BLaER1 treated with 17β-estradiol and CSF1 and Interleukin-3, amounts not matched to agents 10 nM and 100 nM (cell line): ENCODE data around the gene NKD2.

Source experiments
- H3K27ac ChIP-seq, 11 experiments: shearing (Covaris generic); formaldehyde crosslinking; 2 replicates each; pipeline ENCODE4 v1.8.1; 2022
- H3K27me3 ChIP-seq, 11 experiments: shearing (Covaris generic); formaldehyde crosslinking; 2 replicates each; pipeline ENCODE4 v1.8.1; 2022
- H3K36me3 ChIP-seq, 11 experiments: shearing (Covaris generic); formaldehyde crosslinking; 2 replicates each; pipeline ENCODE4 v1.8.1; 2022
- H3K4me1 ChIP-seq, 10 experiments: shearing (Covaris generic); formaldehyde crosslinking; 2 replicates each; pipeline ENCODE4 v1.8.1; 2022
- H3K4me2 ChIP-seq, 11 experiments: shearing (Covaris generic); formaldehyde crosslinking; 2 replicates each; pipeline ENCODE4 v1.8.1; 2022
- H3K4me3 ChIP-seq, 10 experiments: shearing (Covaris generic); formaldehyde crosslinking; 2 replicates each; pipeline ENCODE4 v1.8.1; 2022
- H3K9ac ChIP-seq, 11 experiments: shearing (Covaris generic); formaldehyde crosslinking; 2 replicates each; pipeline ENCODE4 v1.8.1; 2022
- H3K9me3 ChIP-seq, 11 experiments: shearing (Covaris generic); formaldehyde crosslinking; replicated peaks in 1 of 11; 2 replicates each; pipeline ENCODE4 v1.8.1; 2022
- H4K20me1 ChIP-seq, 11 experiments: shearing (Covaris generic); formaldehyde crosslinking; 2 replicates each; pipeline ENCODE4 v1.8.1; 2022
- Cebpa-rat ChIP-seq, 11 experiments: shearing (Covaris generic); IDR thresholded peaks; 2 replicates each; pipeline ENCODE4 v1.8.1; 2022

NKD2 gene

GRCh38 chr5:1035421-1036405 lies 27.1 kb downstream of the NKD2 start:
- no peak for TF ChIP-seq Cebpa-rat (IDR thresholded peaks at IDR 0.05)
- H3K9me3 ChIP-seq, result peaks cover 0 to 30% (median 10%) of the 10 kb centered on the region in 11 experiments; a peak in 13 of 22 replicates
- no peak overlapping the region for H3K4me3 ChIP-seq
- peaks cover 0 to 8% (median 0%) of the 10 kb centered on the region in 10 experiments; a peak in 1 of 20 replicates for H3K4me1 ChIP-seq
- no peak overlapping the region for H3K9ac ChIP-seq
- H4K20me1 ChIP-seq, result peaks cover 0 to 48% (median 0%) of the 10 kb centered on the region in 11 experiments; a peak in 5 of 22 replicates
- H3K27ac ChIP-seq, result no peak overlapping the region
- H3K4me2 ChIP-seq, result no peak overlapping the region
- peaks cover 0 to 69% (median 23%) of the 10 kb centered on the region in 11 experiments; a peak in 12 of 22 replicates for H3K36me3 ChIP-seq
- H3K27me3 ChIP-seq, result no peaks in the 10 kb centered on the region

GRCh38 chr5:1036504-1037122 lies 28.0 kb downstream of the NKD2 start:
- Histone ChIP-seq H3K27ac (no peak overlapping the region), H3K27me3 (no peaks in the 10 kb centered on the region), H4K20me1 (peaks cover 0 to 39% (median 0%) of the 10 kb centered on the region in 11 experiments; a peak in 5 of 22 replicates), H3K4me1 (peaks cover 0 to 8% (median 0%) of the 10 kb centered on the region in 10 experiments; a peak in 1 of 20 replicates), H3K4me3 (no peak overlapping the region), H3K9me3 (peaks cover 0 to 37% (median 10%) of the 10 kb centered on the region in 11 experiments; a peak in 13 of 22 replicates), H3K4me2 (no peak overlapping the region), H3K9ac (no peak overlapping the region), H3K36me3 (peaks cover 0 to 69% (median 23%) of the 10 kb centered on the region in 11 experiments; a peak in 12 of 22 replicates)
- TF ChIP-seq Cebpa-rat (IDR thresholded peaks at IDR 0.05), result no peak

GRCh38 chr5:1037123-1037670 lies 28.6 kb downstream of the NKD2 start:
- H3K4me2 ChIP-seq, result no peak overlapping the region
- H4K20me1 ChIP-seq, result peaks cover 0 to 33% (median 0%) of the 10 kb centered on the region in 11 experiments; a peak in 5 of 22 replicates
- H3K36me3 ChIP-seq, result peaks cover 0 to 69% (median 23%) of the 10 kb centered on the region in 11 experiments; a peak in 12 of 22 replicates
- peaks cover 0 to 8% (median 0%) of the 10 kb centered on the region in 10 experiments; a peak in 1 of 20 replicates for H3K4me1 ChIP-seq
- TF ChIP-seq Cebpa-rat (IDR thresholded peaks at IDR 0.05), result no peak
- peaks cover 4 to 37% (median 10%) of the 10 kb centered on the region in 11 experiments; a peak in 13 of 22 replicates for H3K9me3 ChIP-seq
- no peak overlapping the region for H3K9ac ChIP-seq
- no peaks in the 10 kb centered on the region for H3K27me3 ChIP-seq
- no peak overlapping the region for H3K4me3 ChIP-seq
- H3K27ac ChIP-seq, result no peak overlapping the region

GRCh38 chr5:1037671-1038416 lies 29.2 kb downstream of the NKD2 start:
- Histone ChIP-seq H3K27me3 (no peaks in the 10 kb centered on the region), H3K4me3 (no peak overlapping the region), H4K20me1 (peaks cover 0 to 26% (median 0%) of the 10 kb centered on the region in 11 experiments; a peak in 5 of 22 replicates), H3K27ac (no peak overlapping the region), H3K36me3 (peaks cover 0 to 63% (median 23%) of the 10 kb centered on the region in 11 experiments; a peak in 12 of 22 replicates), H3K4me2 (no peak overlapping the region), H3K9me3 (peaks cover 6 to 37% (median 10%) of the 10 kb centered on the region in 11 experiments; a peak in 13 of 22 replicates), H3K4me1 (peaks cover 0 to 8% (median 0%) of the 10 kb centered on the region in 10 experiments; a peak in 1 of 20 replicates), H3K9ac (no peak overlapping the region)
- no peak for TF ChIP-seq Cebpa-rat (IDR thresholded peaks at IDR 0.05)

GRCh38 chr5:1038417-1039209 lies 30.0 kb downstream of the NKD2 start:
- Histone ChIP-seq H3K9ac (no peak overlapping the region), H3K4me2 (no peak overlapping the region), H4K20me1 (peaks cover 0 to 19% (median 0%) of the 10 kb centered on the region in 11 experiments; a peak in 3 of 22 replicates), H3K36me3 (peaks cover 0 to 55% (median 23%) of the 10 kb centered on the region in 11 experiments; a peak in 12 of 22 replicates), H3K9me3 (peaks cover 6 to 37% (median 10%) of the 10 kb centered on the region in 11 experiments; a peak in 14 of 22 replicates), H3K27me3 (no peaks in the 10 kb centered on the region), H3K4me1 (peaks cover 0 to 8% (median 0%) of the 10 kb centered on the region in 10 experiments; a peak in 1 of 20 replicates), H3K4me3 (no peak overlapping the region), H3K27ac (no peak overlapping the region)
- no peak for TF ChIP-seq Cebpa-rat (IDR thresholded peaks at IDR 0.05)

- Histone ChIP-seq H3K27ac (no peak overlapping the region), H3K4me3 (no peak overlapping the region), H3K9ac (no peak overlapping the region), H3K27me3 (no peaks in the 10 kb centered on the region), H4K20me1 (peaks cover 0 to 14% (median 0%) of the 10 kb centered on the region in 11 experiments; a peak in 3 of 22 replicates), H3K9me3 (peaks cover 6 to 37% (median 10%) of the 10 kb centered on the region in 11 experiments; a peak in 14 of 22 replicates), H3K4me1 (peaks cover 0 to 8% (median 0%) of the 10 kb centered on the region in 10 experiments; a peak in 1 of 20 replicates), H3K36me3 (peaks cover 0 to 50% (median 23%) of the 10 kb centered on the region in 11 experiments; a peak in 12 of 22 replicates), H3K4me2 (no peak overlapping the region)
- TF ChIP-seq Cebpa-rat (IDR thresholded peaks at IDR 0.05), result no peak
These were observed 30.6 kb downstream of the NKD2 start for GRCh38 chr5:1039210-1039548.

- H3K9ac ChIP-seq, result no peak overlapping the region
- peaks cover 0 to 8% (median 0%) of the 10 kb centered on the region in 10 experiments; a peak in 1 of 20 replicates for H3K4me1 ChIP-seq
- peaks cover 0 to 44% (median 23%) of the 10 kb centered on the region in 11 experiments; a peak in 12 of 22 replicates for H3K36me3 ChIP-seq
- no peak overlapping the region for H3K4me2 ChIP-seq
- H3K27me3 ChIP-seq, result no peaks in the 10 kb centered on the region
- TF ChIP-seq Cebpa-rat (IDR thresholded peaks at IDR 0.05), result no peak
- no peak overlapping the region for H3K27ac ChIP-seq
- no peak overlapping the region for H3K4me3 ChIP-seq
- peaks cover 0 to 9% (median 0%) of the 10 kb centered on the region in 11 experiments; a peak in 2 of 22 replicates for H4K20me1 ChIP-seq
- H3K9me3 ChIP-seq, result peaks cover 6 to 37% (median 10%) of the 10 kb centered on the region in 11 experiments; a peak in 14 of 22 replicates
These were observed 31.2 kb downstream of the NKD2 start for GRCh38 chr5:1039706-1040260.
